HepG2 (cell line): ENCODE results near the gene NOTUM. TPM values are rescaled to one million over a fixed set of nuclear protein-coding genes. Genes with fewer than 3 reads are reported as not detected.

ENCODE experiments used
- FOXK1 ChIP-seq: sonication (generic); formaldehyde crosslinking; IDR thresholded peaks from 2 replicates; pipeline ENCODE4 v1.4.0; 2020; ENCODE audit warnings: low read depth, missing genetic modification reagents, borderline replicate concordance
- FOXK2 ChIP-seq: fragments of 450-650 bp; IDR thresholded peaks from 2 replicates; pipeline ENCODE4 v1.6.1; 2016
- GATAD2A ChIP-seq: IDR thresholded peaks from 2 replicates; pipeline ENCODE4 v1.6.1; 2016
- HNRNPK ChIP-seq: fragments of 200-400 bp; formaldehyde crosslinking; IDR thresholded peaks from 2 replicates; pipeline ENCODE4 v1.6.1; 2018; ENCODE audit warnings: low read length, low read depth, moderate library complexity, mild to moderate bottlenecking; ENCODE audit not compliant: poor library complexity, severe bottlenecking
- KLF9 ChIP-seq: IDR thresholded peaks from 2 replicates; pipeline ENCODE4 v1.6.1; 2016; ENCODE audit warnings: low read depth
- NFIB ChIP-seq: sonication (generic); formaldehyde crosslinking; IDR thresholded peaks from 2 replicates; pipeline ENCODE4 v1.9.0; 2021; ENCODE audit warnings: missing genetic modification reagents, mild to moderate bottlenecking, borderline replicate concordance
- PAX8 ChIP-seq: sonication (generic); formaldehyde crosslinking; IDR thresholded peaks from 2 replicates; pipeline ENCODE4 v1.8.0; 2022; ENCODE audit warnings: mild to moderate bottlenecking, missing genetic modification reagents, borderline replicate concordance
- REXO4 ChIP-seq: sonication (generic); formaldehyde crosslinking; IDR thresholded peaks from 2 replicates; pipeline ENCODE4 v1.8.0; 2022; ENCODE audit warnings: missing genetic modification reagents, mild to moderate bottlenecking, borderline replicate concordance
- TEAD2 ChIP-seq: sonication (generic); formaldehyde crosslinking; IDR thresholded peaks from 2 replicates; pipeline ENCODE4 v1.9.0; 2021; ENCODE audit warnings: missing genetic modification reagents
- TEAD3 ChIP-seq: optimal IDR thresholded peaks from 2 replicates; pipeline ENCODE3; 2016; ENCODE audit warnings: borderline replicate concordance
- ZBTB14 ChIP-seq: sonication (generic); formaldehyde crosslinking; IDR thresholded peaks from 2 replicates; pipeline ENCODE4 v1.4.0; 2020; ENCODE audit warnings: missing genetic modification reagents
- ZBTB8A ChIP-seq: sonication (generic); formaldehyde crosslinking; IDR thresholded peaks from 2 replicates; pipeline ENCODE4 v1.4.0; 2020; ENCODE audit warnings: mild to moderate bottlenecking, low read depth, missing genetic modification reagents, borderline replicate concordance
- ZNF10 ChIP-seq: sonication (generic); formaldehyde crosslinking; IDR thresholded peaks from 2 replicates; pipeline ENCODE4 v1.4.0; 2020; ENCODE audit warnings: mild to moderate bottlenecking, low read depth, missing genetic modification reagents, borderline replicate concordance
- ZNF83 ChIP-seq: sonication (generic); formaldehyde crosslinking; IDR thresholded peaks from 2 replicates; pipeline ENCODE4 v1.4.0; 2020; ENCODE audit warnings: missing genetic modification reagents, mild to moderate bottlenecking, borderline replicate concordance
- polyA plus RNA-seq, 8 experiments: library from polyadenylated mRNA; depleted of rRNA in 3 of 8; stranded (reverse) in 7 of 8; unstranded in 1 of 8; fragments of >200 nt; fragmentation: Illumina TruSeq in 4 of 8; extraction: Trizol in 4 of 8; gene quantifications; 2 replicates each; pipeline versions ENCODE4 v1.2.1 to v1.2.3, GENCODE V29; 2011 to 2016; ENCODE audit warnings: low read depth in 4 of 8, missing spikeins in 1 of 8, mixed read lengths in 1 of 8; ENCODE audit not compliant: insufficient read depth in 1 of 8
- total RNA-seq, 5 experiments: library from RNA; depleted of rRNA; stranded (reverse); fragments of >200 nt; fragmentation: Illumina TruSeq; extraction: Trizol; gene quantifications; 2 replicates each; pipeline ENCODE4 v1.2.3, GENCODE V29; 2016; ENCODE audit warnings: low read depth in 1 of 5
- TF ChIP-seq, protein P1 (sequence below): sonication (generic); formaldehyde crosslinking; IDR thresholded peaks from 2 replicates; pipeline ENCODE4 v1.5.0; 2020; ENCODE audit warnings: mild to moderate bottlenecking, missing genetic modification reagents
- TF ChIP-seq, protein P2 (sequence below): sonication (generic); formaldehyde crosslinking; IDR thresholded peaks from 2 replicates; pipeline ENCODE4 v1.4.0; 2020; ENCODE audit warnings: missing genetic modification reagents
- TF ChIP-seq, protein P3 (sequence below): sonication (generic); formaldehyde crosslinking; IDR thresholded peaks from 2 replicates; pipeline ENCODE4 v1.8.1; 2022; ENCODE audit warnings: low read depth, mild to moderate bottlenecking, missing genetic modification reagents
- TF ChIP-seq, protein P4 (sequence below): conservative IDR thresholded peaks from 2 replicates; pipeline ENCODE4 v1.6.1; 2018; ENCODE audit warnings: missing genetic modification reagents

NOTUM gene
- total and polyA plus RNA-seq, 2 of the 13 experiments (the other 11 are each of a cell fraction or from before 2014, with no cell fraction given) = 150 to 160 TPM

- TF ChIP-seq, protein P1, sequence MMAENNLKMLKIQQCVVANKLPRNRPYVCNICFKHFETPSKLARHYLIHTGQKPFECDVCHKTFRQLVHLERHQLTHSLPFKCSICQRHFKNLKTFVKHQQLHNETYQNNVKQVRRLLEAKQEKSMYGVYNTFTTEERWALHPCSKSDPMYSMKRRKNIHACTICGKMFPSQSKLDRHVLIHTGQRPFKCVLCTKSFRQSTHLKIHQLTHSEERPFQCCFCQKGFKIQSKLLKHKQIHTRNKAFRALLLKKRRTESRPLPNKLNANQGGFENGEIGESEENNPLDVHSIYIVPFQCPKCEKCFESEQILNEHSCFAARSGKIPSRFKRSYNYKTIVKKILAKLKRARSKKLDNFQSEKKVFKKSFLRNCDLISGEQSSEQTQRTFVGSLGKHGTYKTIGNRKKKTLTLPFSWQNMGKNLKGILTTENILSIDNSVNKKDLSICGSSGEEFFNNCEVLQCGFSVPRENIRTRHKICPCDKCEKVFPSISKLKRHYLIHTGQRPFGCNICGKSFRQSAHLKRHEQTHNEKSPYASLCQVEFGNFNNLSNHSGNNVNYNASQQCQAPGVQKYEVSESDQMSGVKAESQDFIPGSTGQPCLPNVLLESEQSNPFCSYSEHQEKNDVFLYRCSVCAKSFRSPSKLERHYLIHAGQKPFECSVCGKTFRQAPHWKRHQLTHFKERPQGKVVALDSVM (CRISPR knock-in tag) = peak; percentile 15; the same call in 1 of the 2 replicates
- peak; percentile 19; the same call in 1 of the 2 replicates for TF ChIP-seq ZBTB8A (CRISPR knock-in tag)
- TF ChIP-seq TEAD3 (CRISPR knock-in tag) = no peak
- TF ChIP-seq ZNF10 (CRISPR knock-in tag) = no peak
- TF ChIP-seq, protein P2, sequence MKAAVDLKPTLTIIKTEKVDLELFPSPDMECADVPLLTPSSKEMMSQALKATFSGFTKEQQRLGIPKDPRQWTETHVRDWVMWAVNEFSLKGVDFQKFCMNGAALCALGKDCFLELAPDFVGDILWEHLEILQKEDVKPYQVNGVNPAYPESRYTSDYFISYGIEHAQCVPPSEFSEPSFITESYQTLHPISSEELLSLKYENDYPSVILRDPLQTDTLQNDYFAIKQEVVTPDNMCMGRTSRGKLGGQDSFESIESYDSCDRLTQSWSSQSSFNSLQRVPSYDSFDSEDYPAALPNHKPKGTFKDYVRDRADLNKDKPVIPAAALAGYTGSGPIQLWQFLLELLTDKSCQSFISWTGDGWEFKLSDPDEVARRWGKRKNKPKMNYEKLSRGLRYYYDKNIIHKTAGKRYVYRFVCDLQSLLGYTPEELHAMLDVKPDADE = no peak; the same call in 1 of the 2 replicates
- peak; percentile 63 for TF ChIP-seq HNRNPK
- no peak for TF ChIP-seq NFIB (CRISPR knock-in tag)
- TF ChIP-seq REXO4 (CRISPR knock-in tag) = no peak
- TF ChIP-seq FOXK2 = no peak
- TF ChIP-seq ZBTB14 = peak; percentile 59; the same call in 1 of the 2 replicates
- 0 out of 2 replicates have a peak, but pooled peaks have one; percentile 36 for TF ChIP-seq KLF9
- TF ChIP-seq, protein P3, sequence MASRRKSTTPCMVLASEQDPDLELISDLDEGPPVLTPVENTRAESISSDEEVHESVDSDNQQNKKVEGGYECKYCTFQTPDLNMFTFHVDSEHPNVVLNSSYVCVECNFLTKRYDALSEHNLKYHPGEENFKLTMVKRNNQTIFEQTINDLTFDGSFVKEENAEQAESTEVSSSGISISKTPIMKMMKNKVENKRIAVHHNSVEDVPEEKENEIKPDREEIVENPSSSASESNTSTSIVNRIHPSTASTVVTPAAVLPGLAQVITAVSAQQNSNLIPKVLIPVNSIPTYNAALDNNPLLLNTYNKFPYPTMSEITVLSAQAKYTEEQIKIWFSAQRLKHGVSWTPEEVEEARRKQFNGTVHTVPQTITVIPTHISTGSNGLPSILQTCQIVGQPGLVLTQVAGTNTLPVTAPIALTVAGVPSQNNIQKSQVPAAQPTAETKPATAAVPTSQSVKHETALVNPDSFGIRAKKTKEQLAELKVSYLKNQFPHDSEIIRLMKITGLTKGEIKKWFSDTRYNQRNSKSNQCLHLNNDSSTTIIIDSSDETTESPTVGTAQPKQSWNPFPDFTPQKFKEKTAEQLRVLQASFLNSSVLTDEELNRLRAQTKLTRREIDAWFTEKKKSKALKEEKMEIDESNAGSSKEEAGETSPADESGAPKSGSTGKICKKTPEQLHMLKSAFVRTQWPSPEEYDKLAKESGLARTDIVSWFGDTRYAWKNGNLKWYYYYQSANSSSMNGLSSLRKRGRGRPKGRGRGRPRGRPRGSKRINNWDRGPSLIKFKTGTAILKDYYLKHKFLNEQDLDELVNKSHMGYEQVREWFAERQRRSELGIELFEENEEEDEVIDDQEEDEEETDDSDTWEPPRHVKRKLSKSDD (CRISPR knock-in tag) = no peak
- 0 out of 2 replicates have a peak, but pooled peaks have one; percentile 15 for TF ChIP-seq GATAD2A (CRISPR knock-in tag)
- TF ChIP-seq TEAD2 (CRISPR knock-in tag) = 0 out of 2 replicates have a peak, but pooled peaks have one; percentile 59
- peak; percentile 77; the same call in 1 of the 2 replicates for TF ChIP-seq FOXK1
- TF ChIP-seq, protein P4, sequence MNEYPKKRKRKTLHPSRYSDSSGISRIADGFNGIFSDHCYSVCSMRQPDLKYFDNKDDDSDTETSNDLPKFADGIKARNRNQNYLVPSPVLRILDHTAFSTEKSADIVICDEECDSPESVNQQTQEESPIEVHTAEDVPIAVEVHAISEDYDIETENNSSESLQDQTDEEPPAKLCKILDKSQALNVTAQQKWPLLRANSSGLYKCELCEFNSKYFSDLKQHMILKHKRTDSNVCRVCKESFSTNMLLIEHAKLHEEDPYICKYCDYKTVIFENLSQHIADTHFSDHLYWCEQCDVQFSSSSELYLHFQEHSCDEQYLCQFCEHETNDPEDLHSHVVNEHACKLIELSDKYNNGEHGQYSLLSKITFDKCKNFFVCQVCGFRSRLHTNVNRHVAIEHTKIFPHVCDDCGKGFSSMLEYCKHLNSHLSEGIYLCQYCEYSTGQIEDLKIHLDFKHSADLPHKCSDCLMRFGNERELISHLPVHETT (CRISPR knock-in tag) = peak; percentile 75
- TF ChIP-seq PAX8 (CRISPR knock-in tag) = peak; percentile 80; the same call in 1 of the 2 replicates
- peak; percentile 96 for TF ChIP-seq ZNF83 (CRISPR knock-in tag)
Measured at GRCh38 chr17:81927653-81928543, 33.1 kb downstream of the NOTUM start, which contains the start of gene MAFG (continued).
